ENCODE data around the gene FIP1L1. TPM values are rescaled to one million over a fixed set of nuclear protein-coding genes. Genes with fewer than 3 reads are reported as not detected.

Gene FIP1L1
- total RNA-seq, 1 donor from 2014 or later, result 50.9 TPM

- Mint-ChIP-seq H3K4me1 (ENCODE audit: low read depth, unreplicated experiment) (peaks cover 3% of the 10 kb centered on the region), H3K27ac (ENCODE audit: unreplicated experiment) (no peak overlapping the region), H3K27me3 (ENCODE audit: low read depth, unreplicated experiment) (peaks cover 23% of the 10 kb centered on the region), H3K4me3 (ENCODE audit: unreplicated experiment) (no peak overlapping the region), H3K9me3 (ENCODE audit: unreplicated experiment) (no peaks in the 10 kb centered on the region), H3K36me3 (ENCODE audit: low read depth, unreplicated experiment) (no peaks in the 10 kb centered on the region)
- H3K27me3 ChIP-seq (ENCODE audit: insufficient read depth, low read length), result peaks cover 4% of the 10 kb centered on the region
- H3K9ac ChIP-seq (ENCODE audit: low read length), result no peak overlapping the region
- no peak for TF ChIP-seq EZH2 (IDR thresholded peaks at IDR 0.05; ENCODE audit: insufficient read depth, low read length)
- TF ChIP-seq, protein P1, sequence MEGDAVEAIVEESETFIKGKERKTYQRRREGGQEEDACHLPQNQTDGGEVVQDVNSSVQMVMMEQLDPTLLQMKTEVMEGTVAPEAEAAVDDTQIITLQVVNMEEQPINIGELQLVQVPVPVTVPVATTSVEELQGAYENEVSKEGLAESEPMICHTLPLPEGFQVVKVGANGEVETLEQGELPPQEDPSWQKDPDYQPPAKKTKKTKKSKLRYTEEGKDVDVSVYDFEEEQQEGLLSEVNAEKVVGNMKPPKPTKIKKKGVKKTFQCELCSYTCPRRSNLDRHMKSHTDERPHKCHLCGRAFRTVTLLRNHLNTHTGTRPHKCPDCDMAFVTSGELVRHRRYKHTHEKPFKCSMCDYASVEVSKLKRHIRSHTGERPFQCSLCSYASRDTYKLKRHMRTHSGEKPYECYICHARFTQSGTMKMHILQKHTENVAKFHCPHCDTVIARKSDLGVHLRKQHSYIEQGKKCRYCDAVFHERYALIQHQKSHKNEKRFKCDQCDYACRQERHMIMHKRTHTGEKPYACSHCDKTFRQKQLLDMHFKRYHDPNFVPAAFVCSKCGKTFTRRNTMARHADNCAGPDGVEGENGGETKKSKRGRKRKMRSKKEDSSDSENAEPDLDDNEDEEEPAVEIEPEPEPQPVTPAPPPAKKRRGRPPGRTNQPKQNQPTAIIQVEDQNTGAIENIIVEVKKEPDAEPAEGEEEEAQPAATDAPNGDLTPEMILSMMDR (IDR thresholded peaks at IDR 0.05; ENCODE audit: insufficient read depth, low read depth, low read length), result no peak
- FAIRE-seq, result no peak
- peaks cover 24% of the 10 kb centered on the region for H3K79me2 ChIP-seq (ENCODE audit: insufficient read depth, low read length)
- no peaks in the 10 kb centered on the region for H3K36me3 ChIP-seq (ENCODE audit: insufficient read depth, low read length)
- H3K4me2 ChIP-seq (ENCODE audit: low read length), result no peak overlapping the region
- peaks cover 6% of the 10 kb centered on the region for H3K4me1 ChIP-seq (ENCODE audit: insufficient read depth, low read length)
- H3K9me3 ChIP-seq (ENCODE audit: insufficient read depth, low read depth, low read length), result no peaks in the 10 kb centered on the region
- no peak overlapping the region for H2AFZ ChIP-seq (ENCODE audit: low read depth, low read length)
- no peak overlapping the region for H3K4me3 ChIP-seq (ENCODE audit: insufficient read depth, low read depth, low read length)
- DNase-seq (ENCODE audit: low read depth), result no peak
- peaks cover 16% of the 10 kb centered on the region for H4K20me1 ChIP-seq (ENCODE audit: insufficient read depth, low read length)
- no peak overlapping the region for H3K27ac ChIP-seq (ENCODE audit: low read depth, low read length)
These were observed 2.6 kb upstream of the FIP1L1 start for GRCh38 chr4:53374777-53375258.

DNA sequence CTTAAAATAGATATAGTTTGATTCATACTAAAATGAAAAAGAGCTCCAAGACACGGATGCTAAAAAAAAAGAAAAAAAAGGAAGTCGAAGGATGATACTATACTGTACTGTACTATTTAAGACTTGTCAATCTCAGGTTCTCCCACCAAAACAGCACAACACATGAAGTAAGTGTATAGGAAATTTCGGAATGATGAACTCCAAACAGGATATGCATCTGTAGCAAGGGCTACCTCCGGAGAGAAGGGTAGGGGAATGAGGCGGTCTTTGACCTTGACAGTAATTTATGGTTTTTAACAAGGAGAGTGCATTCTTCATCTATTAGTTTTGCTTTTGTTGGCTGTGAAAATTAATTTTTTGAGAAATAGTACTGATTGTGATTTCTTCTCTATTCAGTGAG, 541 bp upstream of the FIP1L1 start:
- TF ChIP-seq, protein P1 (IDR thresholded peaks at IDR 0.05; ENCODE audit: insufficient read depth, low read depth, low read length), result no peak
- TF ChIP-seq EZH2 (IDR thresholded peaks at IDR 0.05; ENCODE audit: insufficient read depth, low read length), result no peak
- H3K27ac Mint-ChIP-seq (ENCODE audit: unreplicated experiment), result peak overlapping the region; percentile 49
- H4K20me1 ChIP-seq (ENCODE audit: insufficient read depth, low read length), result peaks cover 24% of the 10 kb centered on the region
- peak overlapping the region; percentile 99 for H3K4me3 Mint-ChIP-seq (ENCODE audit: unreplicated experiment)
- peaks cover 12% of the 10 kb centered on the region for H3K27me3 Mint-ChIP-seq (ENCODE audit: low read depth, unreplicated experiment)
- peaks cover 45% of the 10 kb centered on the region for H3K79me2 ChIP-seq (ENCODE audit: insufficient read depth, low read length)
- H2AFZ ChIP-seq (ENCODE audit: low read depth, low read length), result peak overlapping the region; percentile 99
- no peak for FAIRE-seq
- peak overlapping the region; percentile 92 for H3K27ac ChIP-seq (ENCODE audit: low read depth, low read length)
- peak overlapping the region; percentile 95 for H3K4me2 ChIP-seq (ENCODE audit: low read length)
- peaks cover 8% of the 10 kb centered on the region for H3K4me1 Mint-ChIP-seq (ENCODE audit: low read depth, unreplicated experiment)
- H3K4me3 ChIP-seq (ENCODE audit: insufficient read depth, low read depth, low read length), result peak overlapping the region; percentile 92
- peaks cover 6% of the 10 kb centered on the region for H3K4me1 ChIP-seq (ENCODE audit: insufficient read depth, low read length)
- H3K9ac ChIP-seq (ENCODE audit: low read length), result peak overlapping the region; percentile 94
- no peaks in the 10 kb centered on the region for H3K36me3 Mint-ChIP-seq (ENCODE audit: low read depth, unreplicated experiment)
- no peaks in the 10 kb centered on the region for H3K9me3 Mint-ChIP-seq (ENCODE audit: unreplicated experiment)
- H3K9me3 ChIP-seq (ENCODE audit: insufficient read depth, low read depth, low read length), result no peaks in the 10 kb centered on the region
- no peaks in the 10 kb centered on the region for H3K27me3 ChIP-seq (ENCODE audit: insufficient read depth, low read length)
- no peak for DNase-seq (ENCODE audit: low read depth)
- no peaks in the 10 kb centered on the region for H3K36me3 ChIP-seq (ENCODE audit: insufficient read depth, low read length)

DNA sequence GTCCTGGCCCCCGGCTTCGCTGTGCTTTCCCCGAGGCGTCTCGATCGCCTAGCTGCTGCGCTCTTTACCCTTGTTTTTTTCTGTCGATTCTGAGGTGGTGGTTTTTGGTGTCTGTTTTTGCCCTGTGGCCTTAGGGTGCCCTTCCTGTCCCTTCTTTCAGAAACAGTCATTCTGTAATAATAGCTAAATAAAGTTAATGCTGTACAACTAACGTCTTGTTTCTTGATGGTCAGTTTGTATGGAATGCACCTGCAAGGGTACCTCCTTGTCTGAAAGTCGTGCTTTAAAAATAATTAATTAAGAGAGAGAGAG, 686 bp downstream of the FIP1L1 start:
- Mint-ChIP-seq H3K4me1 (ENCODE audit: low read depth, unreplicated experiment) (peaks cover 8% of the 10 kb centered on the region), H3K27me3 (ENCODE audit: low read depth, unreplicated experiment) (peaks cover 3% of the 10 kb centered on the region), H3K4me3 (ENCODE audit: unreplicated experiment) (peak overlapping the region; percentile 99), H3K36me3 (ENCODE audit: low read depth, unreplicated experiment) (no peaks in the 10 kb centered on the region), H3K27ac (ENCODE audit: unreplicated experiment) (no peak overlapping the region), H3K9me3 (ENCODE audit: unreplicated experiment) (no peaks in the 10 kb centered on the region)
- FAIRE-seq, result no peak
- Histone ChIP-seq H3K4me1 (ENCODE audit: insufficient read depth, low read length) (peaks cover 6% of the 10 kb centered on the region), H3K79me2 (ENCODE audit: insufficient read depth, low read length) (peaks cover 55% of the 10 kb centered on the region), H3K9me3 (ENCODE audit: insufficient read depth, low read depth, low read length) (no peaks in the 10 kb centered on the region), H3K36me3 (ENCODE audit: insufficient read depth, low read length) (peaks cover 8% of the 10 kb centered on the region), H4K20me1 (ENCODE audit: insufficient read depth, low read length) (peaks cover 24% of the 10 kb centered on the region), H3K4me2 (ENCODE audit: low read length) (peak overlapping the region; percentile 95), H3K27me3 (ENCODE audit: insufficient read depth, low read length) (no peaks in the 10 kb centered on the region), H3K27ac (ENCODE audit: low read depth, low read length) (peak overlapping the region; percentile 92), H3K4me3 (ENCODE audit: insufficient read depth, low read depth, low read length) (peak overlapping the region; percentile 92), H3K9ac (ENCODE audit: low read length) (peak overlapping the region; percentile 94), H2AFZ (ENCODE audit: low read depth, low read length) (peak overlapping the region; percentile 99)
- DNase-seq (ENCODE audit: low read depth), result no peak
- TF ChIP-seq EZH2 (IDR thresholded peaks at IDR 0.05; ENCODE audit: insufficient read depth, low read length), result no peak
- TF ChIP-seq, protein P1 (IDR thresholded peaks at IDR 0.05; ENCODE audit: insufficient read depth, low read depth, low read length), result no peak

Measured in astrocyte (in vitro differentiated cells and primary cell).